Fibroblast of villous mesenchyme (primary cell): ENCODE results near the gene PARVA. TPM values are rescaled to one million over a fixed set of nuclear protein-coding genes. Genes with fewer than 3 reads are reported as not detected.

Experiments
- DNase-seq: peaks from one replicate; pipeline ENCODE4 v3.0.0-alpha.2; 2010; ENCODE audit warnings: low read depth
- H3K4me3 ChIP-seq: 2 replicates; pipeline ENCODE4 v1.5.1; 2011; ENCODE audit warnings: low read depth, mild to moderate bottlenecking, low read length
- CTCF ChIP-seq: IDR thresholded peaks from 2 replicates; pipeline ENCODE4 v1.5.1; 2012; ENCODE audit warnings: low read depth, mild to moderate bottlenecking, low read length; ENCODE audit not compliant: insufficient read depth
- total RNA-seq: library from RNA; depleted of rRNA; stranded (reverse); fragments of >200 nt; gene quantifications from 2 replicates; pipeline ENCODE4 v1.2.3, GENCODE V29; 2012

The PARVA gene
- total RNA-seq, 1 donor: 76.4 TPM

GRCh38 chr11:12411806-12412727 lies 34.7 kb downstream of the PARVA start:
- TF ChIP-seq CTCF: peak; percentile 93
- DNase-seq: peak; percentile 95
- no peak overlapping the region for H3K4me3 ChIP-seq

GRCh38 chr11:12413141-12414052 lies 36.0 kb downstream of the PARVA start:
- no peak for DNase-seq
- no peak for TF ChIP-seq CTCF
- H3K4me3 ChIP-seq: no peak overlapping the region

- H3K4me3 ChIP-seq: no peak overlapping the region
- no peak for DNase-seq
- peak; percentile 3 for TF ChIP-seq CTCF
These were observed 37.2 kb downstream of the PARVA start for GRCh38 chr11:12414611-12415010.

GRCh38 chr11:12415342-12415966 lies 38.1 kb downstream of the PARVA start:
- DNase-seq: no peak
- H3K4me3 ChIP-seq: no peak overlapping the region
- TF ChIP-seq CTCF: no peak

GRCh38 chr11:12416552-12416951 lies 39.2 kb downstream of the PARVA start:
- TF ChIP-seq CTCF: no peak
- no peak for DNase-seq
- H3K4me3 ChIP-seq: no peak overlapping the region

GRCh38 chr11:12417691-12418611 lies 40.6 kb downstream of the PARVA start:
- no peak overlapping the region for H3K4me3 ChIP-seq
- DNase-seq: peak; percentile 76
- no peak for TF ChIP-seq CTCF
